CD14-positive monocyte (primary cell): ENCODE results near the gene S100A1. TPM values are rescaled to one million over a fixed set of nuclear protein-coding genes. Genes with fewer than 3 reads are reported as not detected.

ENCODE experiments used
- DNase-seq, 3 donors: peaks; one replicate each; pipeline ENCODE4 v3.0.0-alpha.2; 2011 to 2022
- H2AFZ ChIP-seq: 2 replicates; pipeline ENCODE4 v1.6.0; 2012; ENCODE audit warnings: mild to moderate bottlenecking, low read depth, low read length, inconsistent platforms; ENCODE audit not compliant: insufficient read depth, poor library complexity, severe bottlenecking
- H3K27ac ChIP-seq, 2 donors: 1 replicate in 1 of 2; 2 replicates in 1 of 2; pipeline ENCODE4 v1.5.1; 2012 to 2013; ENCODE audit warnings: low read length in 2 of 2, control low read depth in 1 of 2, inconsistent platforms in 1 of 2, low read depth in 1 of 2, mild to moderate bottlenecking in 1 of 2
- H3K27me3 ChIP-seq, 2 donors: one replicate each; pipeline versions ENCODE4 v1.6.0 to v1.6.1; 2011 to 2013; ENCODE audit warnings: low read length in 2 of 2; ENCODE audit not compliant: control insufficient read depth in 2 of 2, insufficient read depth in 2 of 2
- H3K36me3 ChIP-seq, 2 donors: replicated peaks in 1 of 2; 1 replicate in 1 of 2; 2 replicates in 1 of 2; pipeline versions ENCODE4 v1.5.1 to v1.6.1; 2012 to 2013; ENCODE audit warnings: low read length in 2 of 2, control low read depth in 1 of 2, inconsistent platforms in 1 of 2, mild to moderate bottlenecking in 1 of 2; ENCODE audit not compliant: insufficient read depth in 2 of 2, control insufficient read depth in 1 of 2
- H3K4me1 ChIP-seq, 2 donors: 1 replicate in 1 of 2; 2 replicates in 1 of 2; pipeline versions ENCODE4 v1.5.1 to v1.6.1; 2012 to 2013; ENCODE audit warnings: low read length in 2 of 2, control low read depth in 1 of 2, inconsistent platforms in 1 of 2, mild to moderate bottlenecking in 1 of 2, moderate library complexity in 1 of 2; ENCODE audit not compliant: insufficient read depth in 2 of 2, control insufficient read depth in 1 of 2
- H3K4me2 ChIP-seq: replicated peaks from 2 replicates; pipeline ENCODE3; 2012; ENCODE audit warnings: low read length, moderate library complexity, mild to moderate bottlenecking; ENCODE audit not compliant: poor library complexity, severe bottlenecking; ENCODE audit errors: extremely low read depth
- H3K4me3 ChIP-seq, 3 experiments: fragments of 200-600 bp in 1 of 3; sonication (generic) in 1 of 3; replicated peaks in 1 of 3; 1 replicate in 2 of 3; 2 replicates in 1 of 3; pipeline ENCODE4 v1.5.1; 2011 to 2013; ENCODE audit warnings: low read length in 3 of 3, mild to moderate bottlenecking in 3 of 3, control low read depth in 2 of 3, low read depth in 2 of 3, inconsistent platforms in 1 of 3, moderate library complexity in 1 of 3
- H3K79me2 ChIP-seq: 2 replicates; pipeline ENCODE4 v1.6.0; 2012; ENCODE audit warnings: mild to moderate bottlenecking, control low read depth, inconsistent platforms, low read length, moderate library complexity; ENCODE audit not compliant: insufficient read depth
- H3K9ac ChIP-seq: 2 replicates; pipeline ENCODE4 v1.6.0; 2017; ENCODE audit warnings: low read length, mild to moderate bottlenecking; ENCODE audit not compliant: insufficient read depth, poor library complexity, severe bottlenecking
- H3K9me3 ChIP-seq, 2 donors: replicated peaks in 1 of 2; 1 replicate in 1 of 2; 2 replicates in 1 of 2; pipeline versions ENCODE4 v1.5.1 to v1.6.1; 2012 to 2013; ENCODE audit warnings: low read length in 2 of 2, control low read depth in 1 of 2; ENCODE audit not compliant: control insufficient read depth in 1 of 2, insufficient read depth in 1 of 2
- H4K20me1 ChIP-seq: 2 replicates; pipeline ENCODE4 v1.6.0; 2012; ENCODE audit warnings: mild to moderate bottlenecking, low read length, control low read depth, moderate library complexity; ENCODE audit not compliant: insufficient read depth
- H3K27ac Mint-ChIP-seq, 7 donors: one replicate each; pipeline ENCODE4 v1.8.0; 2020; ENCODE audit warnings: mild to moderate bottlenecking in 7 of 7, mixed read lengths in 7 of 7, moderate library complexity in 6 of 7, inconsistent platforms in 2 of 7
- H3K27me3 Mint-ChIP-seq, 3 donors: one replicate each; pipeline ENCODE4 v1.8.0; 2021 to 2022; ENCODE audit warnings: low read depth in 3 of 3, mild to moderate bottlenecking in 3 of 3, mixed read lengths in 3 of 3, moderate library complexity in 3 of 3, inconsistent platforms in 1 of 3
- H3K36me3 Mint-ChIP-seq, 2 donors: one replicate each; pipeline ENCODE4 v1.8.0; 2020; ENCODE audit warnings: mixed read lengths in 2 of 2, inconsistent platforms in 1 of 2, mild to moderate bottlenecking in 1 of 2
- H3K4me1 Mint-ChIP-seq: one replicate; pipeline ENCODE4 v1.8.0; 2020; ENCODE audit warnings: mild to moderate bottlenecking, mixed read lengths
- H3K4me3 Mint-ChIP-seq, 2 donors: one replicate each; pipeline ENCODE4 v1.8.0; 2020; ENCODE audit warnings: mild to moderate bottlenecking in 2 of 2, mixed read lengths in 2 of 2, moderate library complexity in 1 of 2
- H3K9me3 Mint-ChIP-seq, 7 donors: one replicate each; pipeline ENCODE4 v1.8.0; 2020 to 2022; ENCODE audit warnings: mixed read lengths in 7 of 7, mild to moderate bottlenecking in 6 of 7, moderate library complexity in 6 of 7, inconsistent platforms in 2 of 7
- WGBS: methylation state at CpG from one replicate; pipeline ENCODE4 v1.1.5; 2013; ENCODE audit warnings: missing lambda C conversion rate; ENCODE audit not compliant: insufficient coverage; 5-methylcytosine and 5-hydroxymethylcytosine counted together
- intact Hi-C, 2 donors: fragments of 100-400 bp; cut with micrococcal nuclease; formaldehyde crosslinking; loops; one replicate each; pipeline versions ENCODE4 v1.15.0 to v1.15.1; 2023
- polyA plus RNA-seq, 3 donors: library from polyadenylated mRNA; depleted of rRNA in 1 of 3; unstranded in 2 of 3; stranded (reverse) in 1 of 3; fragments of 300-500 nt in 2 of 3; fragments of >200 nt in 1 of 3; fragmentation: Illumina TruSeq in 2 of 3; gene quantifications; 1 replicate in 2 of 3; 2 replicates in 1 of 3; pipeline ENCODE4 v1.2.3, GENCODE V29; 2012 to 2021
- TF ChIP-seq, protein P1 (sequence below): fragments of 200-600 bp; IDR thresholded peaks from one replicate; pipeline ENCODE4 v1.8.0; 2022; ENCODE audit warnings: antibody characterized with exemption, mild to moderate bottlenecking

S100A1 gene
- polyA plus RNA-seq, 3 donors = not detected

DNA sequence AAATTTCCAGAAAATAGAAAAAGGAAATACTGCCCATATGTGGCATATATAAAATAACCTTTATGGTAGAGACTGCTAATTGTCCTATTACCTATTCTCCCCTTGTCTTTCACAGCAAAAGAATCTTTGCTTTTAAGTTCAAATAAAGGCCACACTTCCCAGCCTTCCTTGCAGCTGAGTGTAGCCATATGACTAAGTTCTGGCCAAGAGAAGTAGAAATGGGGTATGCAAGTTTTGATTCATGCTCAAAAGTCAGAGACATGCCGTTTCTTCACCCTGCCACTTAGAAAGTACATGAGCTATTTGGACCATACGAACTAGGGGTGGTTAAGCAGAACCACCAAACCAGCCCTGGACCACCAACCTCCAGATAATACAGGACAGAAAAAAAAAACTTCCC is 44.3 kb upstream of the S100A1 start:
- no peak for DNase-seq
- TF ChIP-seq, protein P1, sequence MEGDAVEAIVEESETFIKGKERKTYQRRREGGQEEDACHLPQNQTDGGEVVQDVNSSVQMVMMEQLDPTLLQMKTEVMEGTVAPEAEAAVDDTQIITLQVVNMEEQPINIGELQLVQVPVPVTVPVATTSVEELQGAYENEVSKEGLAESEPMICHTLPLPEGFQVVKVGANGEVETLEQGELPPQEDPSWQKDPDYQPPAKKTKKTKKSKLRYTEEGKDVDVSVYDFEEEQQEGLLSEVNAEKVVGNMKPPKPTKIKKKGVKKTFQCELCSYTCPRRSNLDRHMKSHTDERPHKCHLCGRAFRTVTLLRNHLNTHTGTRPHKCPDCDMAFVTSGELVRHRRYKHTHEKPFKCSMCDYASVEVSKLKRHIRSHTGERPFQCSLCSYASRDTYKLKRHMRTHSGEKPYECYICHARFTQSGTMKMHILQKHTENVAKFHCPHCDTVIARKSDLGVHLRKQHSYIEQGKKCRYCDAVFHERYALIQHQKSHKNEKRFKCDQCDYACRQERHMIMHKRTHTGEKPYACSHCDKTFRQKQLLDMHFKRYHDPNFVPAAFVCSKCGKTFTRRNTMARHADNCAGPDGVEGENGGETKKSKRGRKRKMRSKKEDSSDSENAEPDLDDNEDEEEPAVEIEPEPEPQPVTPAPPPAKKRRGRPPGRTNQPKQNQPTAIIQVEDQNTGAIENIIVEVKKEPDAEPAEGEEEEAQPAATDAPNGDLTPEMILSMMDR = no peak
- H3K27me3 ChIP-seq = no peaks in the 10 kb centered on the region
- intact Hi-C loops = no loop called here
- H3K36me3 ChIP-seq = no peaks in the 10 kb centered on the region
- H3K4me3 ChIP-seq = no peak overlapping the region
- Mint-ChIP-seq H3K4me1 (peaks cover 4% of the 10 kb centered on the region), H3K4me3 (no peak overlapping the region), H3K9me3 (peaks cover 0 to 3% (median 0%) of the 10 kb centered on the region in 7 donors), H3K36me3 (no peaks in the 10 kb centered on the region), H3K27me3 (peaks cover 4 to 8% (median 7%) of the 10 kb centered on the region in 3 donors), H3K27ac (no peak overlapping the region)
- H3K27ac ChIP-seq = no peak overlapping the region
- no peaks in the 10 kb centered on the region for H3K79me2 ChIP-seq
- H3K9me3 ChIP-seq = no peaks in the 10 kb centered on the region
- H3K4me1 ChIP-seq = no peaks in the 10 kb centered on the region
- H3K9ac ChIP-seq = no peak overlapping the region
- H4K20me1 ChIP-seq = no peaks in the 10 kb centered on the region
- H3K4me2 ChIP-seq = no peak overlapping the region
- no CpG with 5 or more reads among the region's 2 CpGs for WGBS
- no peak overlapping the region for H2AFZ ChIP-seq

DNA sequence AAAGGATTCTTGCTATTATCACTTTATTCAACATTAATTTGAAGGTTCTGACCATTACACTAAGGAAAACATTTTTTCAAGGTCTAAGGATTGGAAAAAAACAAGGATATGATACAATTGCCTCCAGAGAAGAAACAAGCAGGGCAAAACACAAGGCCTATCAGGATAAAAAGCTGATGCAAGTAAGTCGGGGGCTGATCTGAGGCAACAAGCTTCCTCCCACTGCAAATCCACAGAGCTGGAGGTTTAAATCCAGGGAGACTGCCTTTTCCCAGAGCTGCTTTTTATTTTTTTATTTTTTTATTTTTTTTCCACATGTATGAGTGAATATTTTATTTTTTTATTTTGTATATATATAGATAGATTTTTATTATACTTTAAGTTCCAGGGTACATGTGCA is 43.2 kb upstream of the S100A1 start:
- H3K4me1 Mint-ChIP-seq = peaks cover 4% of the 10 kb centered on the region
- Histone ChIP-seq H3K9ac (no peak overlapping the region), H3K9me3 (no peaks in the 10 kb centered on the region), H3K27me3 (no peaks in the 10 kb centered on the region), H4K20me1 (no peaks in the 10 kb centered on the region), H3K4me1 (no peaks in the 10 kb centered on the region), H3K36me3 (no peaks in the 10 kb centered on the region), H3K4me3 (no peak overlapping the region), H3K79me2 (no peaks in the 10 kb centered on the region), H3K4me2 (no peak overlapping the region), H2AFZ (no peak overlapping the region), H3K27ac (no peak overlapping the region)
- no peak overlapping the region for H3K27ac Mint-ChIP-seq
- no peaks in the 10 kb centered on the region for H3K36me3 Mint-ChIP-seq
- TF ChIP-seq, protein P1 = no peak
- H3K27me3 Mint-ChIP-seq = peaks cover 4 to 11% (median 4%) of the 10 kb centered on the region in 3 donors
- peaks cover 0 to 3% (median 0%) of the 10 kb centered on the region in 7 donors for H3K9me3 Mint-ChIP-seq
- intact Hi-C loops = no loop called here
- no peak overlapping the region for H3K4me3 Mint-ChIP-seq
- no peak for DNase-seq
- WGBS = no CpG with 5 or more reads among the region's 1 CpG
